ENCODE data around the gene IL6. TPM values are rescaled to one million over a fixed set of nuclear protein-coding genes. Genes with fewer than 3 reads are reported as not detected.
"Not testable (repeated sequence)": the region's sequence is repeated elsewhere in the genome, so short reads cannot be mapped to it uniquely, and the experiment has no call there.

IL6 gene
- polyA plus RNA-seq, 4 donors: 0.19 to 4.9 (median 2.2) TPM; not detected in 1

DNA sequence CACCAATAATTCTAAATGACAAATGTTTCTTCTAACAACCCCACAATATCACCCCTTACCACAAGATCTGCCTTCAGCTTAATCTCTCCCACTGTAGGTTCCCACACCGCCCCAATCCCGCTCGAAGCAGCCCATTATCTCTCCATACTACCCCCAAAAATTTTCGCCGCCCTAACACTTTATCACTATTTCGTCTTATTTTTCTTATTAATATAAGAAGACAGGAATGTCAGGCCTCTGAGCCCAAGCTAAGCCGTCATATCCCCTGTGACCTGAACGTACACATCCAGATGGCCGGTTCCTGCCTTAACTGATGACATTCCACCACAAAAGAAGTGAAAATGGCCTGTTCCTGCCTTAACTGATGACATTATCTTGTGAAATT lies 18.3 kb upstream of the IL6 start:
- not testable (repeated sequence) for H3K27ac ChIP-seq (ENCODE audit: low read depth in 1 of 3, low read length in 2 of 3); H3K4me1 ChIP-seq (ENCODE audit: control insufficient read depth in 3 of 3, insufficient read depth in 2 of 3, low read depth in 1 of 3, low read length in 2 of 3); FAIRE-seq; H3K27me3 ChIP-seq (ENCODE audit: control insufficient read depth in 3 of 3, insufficient read depth in 3 of 3, low read length in 3 of 3); H3K9me3 ChIP-seq (ENCODE audit: control insufficient read depth in 2 of 2, insufficient read depth in 1 of 2, low read depth in 1 of 2, low read length in 1 of 2); DNase-seq; H3K36me3 ChIP-seq (ENCODE audit: control insufficient read depth in 3 of 3, insufficient read depth in 2 of 3, low read depth in 1 of 3, low read length in 3 of 3); H3K4me3 ChIP-seq (ENCODE audit: low read depth in 1 of 3, low read length in 3 of 3)
- 94 to 96% (median 95%) methylated on average over 9 of the region's 9 CpGs for WGBS, 3 donors

- not testable (repeated sequence) for DNase-seq
- 84 to 89% (median 85%) methylated on average over 11 to 12 of the region's 14 CpGs for WGBS, 3 donors
Observed at GRCh38 chr7:22709062-22709829, 17.8 kb upstream of the IL6 start.

GRCh38 chr7:22709857-22710256 lies 17.1 kb upstream of the IL6 start:
- no peak for DNase-seq
- WGBS, 3 donors: 89 to 90% (median 89%) methylated on average over 4 of the region's 4 CpGs
- no peaks in the 10 kb centered on the region for H3K4me1 ChIP-seq (ENCODE audit: control insufficient read depth in 3 of 3, insufficient read depth in 2 of 3, low read depth in 1 of 3, low read length in 2 of 3)
- H3K9me3 ChIP-seq (ENCODE audit: control insufficient read depth in 2 of 2, insufficient read depth in 1 of 2, low read depth in 1 of 2, low read length in 1 of 2): no peaks in the 10 kb centered on the region
- no peak overlapping the region for H3K27ac ChIP-seq (ENCODE audit: low read depth in 1 of 3, low read length in 2 of 3)
- FAIRE-seq: no peak
- no peaks in the 10 kb centered on the region for H3K36me3 ChIP-seq (ENCODE audit: control insufficient read depth in 3 of 3, insufficient read depth in 2 of 3, low read depth in 1 of 3, low read length in 3 of 3)
- H3K4me3 ChIP-seq (ENCODE audit: low read depth in 1 of 3, low read length in 3 of 3): no peak overlapping the region
- no peaks in the 10 kb centered on the region for H3K27me3 ChIP-seq (ENCODE audit: control insufficient read depth in 3 of 3, insufficient read depth in 3 of 3, low read length in 3 of 3)

More at GRCh38 chr7:22709062-22709829, 17.8 kb upstream of the IL6 start:
- FAIRE-seq; H3K4me3 ChIP-seq (ENCODE audit: low read depth in 1 of 3, low read length in 3 of 3); H3K27me3 ChIP-seq (ENCODE audit: control insufficient read depth in 3 of 3, insufficient read depth in 3 of 3, low read length in 3 of 3); H3K4me1 ChIP-seq (ENCODE audit: control insufficient read depth in 3 of 3, insufficient read depth in 2 of 3, low read depth in 1 of 3, low read length in 2 of 3); H3K36me3 ChIP-seq (ENCODE audit: control insufficient read depth in 3 of 3, insufficient read depth in 2 of 3, low read depth in 1 of 3, low read length in 3 of 3); H3K9me3 ChIP-seq (ENCODE audit: control insufficient read depth in 2 of 2, insufficient read depth in 1 of 2, low read depth in 1 of 2, low read length in 1 of 2); H3K27ac ChIP-seq (ENCODE audit: low read depth in 1 of 3, low read length in 2 of 3): not testable (repeated sequence)

DNA sequence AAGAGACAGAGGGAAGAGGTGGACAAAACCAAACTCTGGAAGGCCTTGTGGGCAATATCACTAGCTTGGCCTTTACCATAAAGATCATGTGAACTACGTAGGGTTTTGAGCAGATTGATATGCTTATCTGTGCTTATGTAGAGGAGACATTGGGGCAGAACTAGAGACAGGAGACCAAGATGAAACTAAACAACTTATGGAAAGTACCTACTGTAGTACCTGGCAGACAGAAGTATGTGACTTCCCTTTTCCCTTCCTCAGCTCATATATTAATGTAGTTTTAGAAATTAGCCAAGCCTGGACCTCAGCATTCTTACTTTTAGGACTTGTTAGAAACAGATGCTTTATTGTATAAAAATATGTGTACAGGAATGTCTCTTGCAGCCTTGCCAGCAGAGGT lies 14.0 kb upstream of the IL6 start:
- no peaks in the 10 kb centered on the region for H3K36me3 ChIP-seq (ENCODE audit: control insufficient read depth in 3 of 3, insufficient read depth in 2 of 3, low read depth in 1 of 3, low read length in 3 of 3)
- H3K4me1 ChIP-seq (ENCODE audit: control insufficient read depth in 3 of 3, insufficient read depth in 2 of 3, low read depth in 1 of 3, low read length in 2 of 3): no peaks in the 10 kb centered on the region
- FAIRE-seq (no peak), DNase-seq (no peak)
- H3K9me3 ChIP-seq (ENCODE audit: control insufficient read depth in 2 of 2, insufficient read depth in 1 of 2, low read depth in 1 of 2, low read length in 1 of 2): no peaks in the 10 kb centered on the region
- no peak overlapping the region for H3K27ac ChIP-seq (ENCODE audit: low read depth in 1 of 3, low read length in 2 of 3)
- WGBS, 3 donors: 53 to 83% (median 74%) methylated on average over 1 of the region's 1 CpG
- H3K4me3 ChIP-seq (ENCODE audit: low read depth in 1 of 3, low read length in 3 of 3): no peak overlapping the region
- H3K27me3 ChIP-seq (ENCODE audit: control insufficient read depth in 3 of 3, insufficient read depth in 3 of 3, low read length in 3 of 3): no peaks in the 10 kb centered on the region

- FAIRE-seq (no peak), DNase-seq (no peak)
- no peak overlapping the region for H3K4me3 ChIP-seq (ENCODE audit: low read depth in 1 of 3, low read length in 3 of 3)
- H3K4me1 ChIP-seq (ENCODE audit: control insufficient read depth in 3 of 3, insufficient read depth in 2 of 3, low read depth in 1 of 3, low read length in 2 of 3): no peaks in the 10 kb centered on the region
- H3K27me3 ChIP-seq (ENCODE audit: control insufficient read depth in 3 of 3, insufficient read depth in 3 of 3, low read length in 3 of 3): peaks cover 0 to under 1% (median 0%) of the 10 kb centered on the region in 3 donors
- no peaks in the 10 kb centered on the region for H3K36me3 ChIP-seq (ENCODE audit: control insufficient read depth in 3 of 3, insufficient read depth in 2 of 3, low read depth in 1 of 3, low read length in 3 of 3)
- H3K9me3 ChIP-seq (ENCODE audit: control insufficient read depth in 2 of 2, insufficient read depth in 1 of 2, low read depth in 1 of 2, low read length in 1 of 2): no peaks in the 10 kb centered on the region
- H3K27ac ChIP-seq (ENCODE audit: low read depth in 1 of 3, low read length in 2 of 3): no peak overlapping the region
- WGBS, 3 donors: 36 to 67% (median 42%) methylated on average over 1 of the region's 1 CpG
Observed at GRCh38 chr7:22713463-22713862, 13.5 kb upstream of the IL6 start.

DNA sequence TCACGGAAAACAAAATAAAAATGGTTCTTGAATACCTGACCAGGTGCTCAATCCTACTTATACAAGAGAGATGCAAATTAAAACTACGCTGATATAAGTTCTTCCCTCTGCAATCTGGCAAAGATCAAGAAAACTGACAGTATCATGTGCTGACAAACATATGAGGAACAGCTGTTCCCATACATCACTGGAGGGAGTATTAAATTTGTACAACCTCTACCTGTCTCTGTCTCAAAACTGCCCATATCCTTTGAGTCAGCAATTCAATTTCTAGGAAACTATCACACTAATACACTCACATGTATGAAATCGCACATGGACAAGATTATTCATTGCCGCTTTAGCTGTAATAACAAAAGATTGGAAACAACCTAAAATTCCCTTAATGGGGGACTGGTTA lies 11.0 kb upstream of the IL6 start:
- Histone ChIP-seq H3K4me3 (ENCODE audit: low read depth in 1 of 3, low read length in 3 of 3) (no peak overlapping the region), H3K4me1 (ENCODE audit: control insufficient read depth in 3 of 3, insufficient read depth in 2 of 3, low read depth in 1 of 3, low read length in 2 of 3) (no peaks in the 10 kb centered on the region), H3K27me3 (ENCODE audit: control insufficient read depth in 3 of 3, insufficient read depth in 3 of 3, low read length in 3 of 3) (peaks cover 0 to 1% (median 0%) of the 10 kb centered on the region in 3 donors), H3K9me3 (ENCODE audit: control insufficient read depth in 2 of 2, insufficient read depth in 1 of 2, low read depth in 1 of 2, low read length in 1 of 2) (no peaks in the 10 kb centered on the region), H3K36me3 (ENCODE audit: control insufficient read depth in 3 of 3, insufficient read depth in 2 of 3, low read depth in 1 of 3, low read length in 3 of 3) (no peaks in the 10 kb centered on the region), H3K27ac (ENCODE audit: low read depth in 1 of 3, low read length in 2 of 3) (no peak overlapping the region)
- WGBS, 3 donors: 81 to 95% (median 86%) methylated on average over 4 of the region's 4 CpGs
- DNase-seq: no peak
- no peak for FAIRE-seq

DNA sequence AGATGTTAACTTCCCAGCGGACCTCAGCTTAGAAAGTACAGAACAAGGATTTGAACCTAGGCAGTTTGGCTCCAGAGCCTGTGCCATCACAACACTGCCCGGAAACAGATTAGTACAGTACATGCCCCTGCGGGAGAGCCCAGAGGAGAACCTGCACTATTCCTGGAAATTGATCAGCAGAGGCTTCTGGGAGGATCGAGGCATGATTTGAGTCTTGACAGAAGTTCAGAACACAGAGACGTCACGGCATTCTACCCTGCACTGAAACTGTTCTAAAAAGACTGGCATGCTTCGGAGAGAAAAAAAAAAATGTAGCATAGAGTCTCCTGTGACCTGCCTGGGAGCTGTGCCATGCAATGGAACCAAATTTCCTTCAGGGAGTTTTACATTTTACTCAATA lies 9.2 kb upstream of the IL6 start:
- H3K4me3 ChIP-seq (ENCODE audit: low read depth in 1 of 3, low read length in 3 of 3): no peak overlapping the region
- FAIRE-seq: no peak
- H3K27me3 ChIP-seq (ENCODE audit: control insufficient read depth in 3 of 3, insufficient read depth in 3 of 3, low read length in 3 of 3): peaks cover 0 to 1% (median 0%) of the 10 kb centered on the region in 3 donors
- 80 to 84% (median 80%) methylated on average over 7 of the region's 7 CpGs for WGBS, 3 donors
- DNase-seq: no peak
- H3K4me1 ChIP-seq (ENCODE audit: control insufficient read depth in 3 of 3, insufficient read depth in 2 of 3, low read depth in 1 of 3, low read length in 2 of 3): no peaks in the 10 kb centered on the region
- H3K9me3 ChIP-seq (ENCODE audit: control insufficient read depth in 2 of 2, insufficient read depth in 1 of 2, low read depth in 1 of 2, low read length in 1 of 2): no peaks in the 10 kb centered on the region
- no peak overlapping the region for H3K27ac ChIP-seq (ENCODE audit: low read depth in 1 of 3, low read length in 2 of 3)
- H3K36me3 ChIP-seq (ENCODE audit: control insufficient read depth in 3 of 3, insufficient read depth in 2 of 3, low read depth in 1 of 3, low read length in 3 of 3): no peaks in the 10 kb centered on the region

- no peak for DNase-seq
- no peak overlapping the region for H3K4me3 ChIP-seq (ENCODE audit: low read depth in 1 of 3, low read length in 3 of 3)
- peaks cover 0 to 1% (median 0%) of the 10 kb centered on the region in 3 donors for H3K27me3 ChIP-seq (ENCODE audit: control insufficient read depth in 3 of 3, insufficient read depth in 3 of 3, low read length in 3 of 3)
- no peaks in the 10 kb centered on the region for H3K4me1 ChIP-seq (ENCODE audit: control insufficient read depth in 3 of 3, insufficient read depth in 2 of 3, low read depth in 1 of 3, low read length in 2 of 3)
- no peaks in the 10 kb centered on the region for H3K9me3 ChIP-seq (ENCODE audit: control insufficient read depth in 2 of 2, insufficient read depth in 1 of 2, low read depth in 1 of 2, low read length in 1 of 2)
- FAIRE-seq: no peak
- no peak overlapping the region for H3K27ac ChIP-seq (ENCODE audit: low read depth in 1 of 3, low read length in 2 of 3)
- 67 to 76% (median 74%) methylated on average over 6 of the region's 6 CpGs for WGBS, 3 donors
- H3K36me3 ChIP-seq (ENCODE audit: control insufficient read depth in 3 of 3, insufficient read depth in 2 of 3, low read depth in 1 of 3, low read length in 3 of 3): no peaks in the 10 kb centered on the region
Observed at GRCh38 chr7:22718200-22718711, 8.7 kb upstream of the IL6 start.
